T1000 (cell line): Measurements from ENCODE around the gene FOXP1.

Experiments
- DNase-seq: peaks from one replicate; lab custom pipeline; 2025; ENCODE audit warnings: mixed read lengths; lab: John Stamatoyannopoulos, UW

Gene FOXP1

DNA sequence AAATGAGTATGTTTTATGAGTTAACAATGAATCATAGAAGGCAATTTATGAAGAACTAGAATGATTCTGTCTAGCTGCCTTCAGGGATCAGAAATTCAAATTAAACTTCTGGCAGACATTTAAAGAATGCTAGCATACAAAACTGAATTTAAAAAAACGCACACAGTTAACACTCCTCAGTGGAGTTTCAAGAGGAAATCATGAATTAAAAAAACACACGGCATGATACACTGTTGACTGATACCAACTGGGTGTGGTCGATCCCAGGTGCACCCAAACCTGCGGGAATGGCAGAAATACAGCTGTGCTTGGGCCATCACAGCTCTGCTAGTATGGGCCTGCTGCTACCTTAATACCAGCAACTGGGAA, 526.0 kb downstream of the FOXP1 start:
- no peak for DNase-seq

DNA sequence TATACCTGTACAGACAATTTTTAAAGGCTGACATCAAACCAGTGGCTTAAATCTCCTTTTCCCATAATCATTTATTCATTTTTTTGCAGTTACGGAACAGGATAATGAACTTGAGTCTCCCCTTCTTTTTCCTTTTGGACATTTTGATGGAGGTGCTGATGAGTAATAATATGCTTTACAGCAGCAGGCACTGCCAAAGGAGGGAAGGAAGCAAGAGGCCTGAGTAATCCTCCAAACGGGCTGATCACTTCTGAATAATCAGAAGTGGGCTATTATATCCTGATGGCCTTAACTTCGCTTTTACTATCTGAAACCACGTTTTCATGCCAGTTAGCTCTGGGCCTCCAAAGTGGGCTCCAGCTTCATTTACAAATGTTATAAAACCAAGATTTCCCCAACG, 527.2 kb downstream of the FOXP1 start:
- DNase-seq: no peak

DNA sequence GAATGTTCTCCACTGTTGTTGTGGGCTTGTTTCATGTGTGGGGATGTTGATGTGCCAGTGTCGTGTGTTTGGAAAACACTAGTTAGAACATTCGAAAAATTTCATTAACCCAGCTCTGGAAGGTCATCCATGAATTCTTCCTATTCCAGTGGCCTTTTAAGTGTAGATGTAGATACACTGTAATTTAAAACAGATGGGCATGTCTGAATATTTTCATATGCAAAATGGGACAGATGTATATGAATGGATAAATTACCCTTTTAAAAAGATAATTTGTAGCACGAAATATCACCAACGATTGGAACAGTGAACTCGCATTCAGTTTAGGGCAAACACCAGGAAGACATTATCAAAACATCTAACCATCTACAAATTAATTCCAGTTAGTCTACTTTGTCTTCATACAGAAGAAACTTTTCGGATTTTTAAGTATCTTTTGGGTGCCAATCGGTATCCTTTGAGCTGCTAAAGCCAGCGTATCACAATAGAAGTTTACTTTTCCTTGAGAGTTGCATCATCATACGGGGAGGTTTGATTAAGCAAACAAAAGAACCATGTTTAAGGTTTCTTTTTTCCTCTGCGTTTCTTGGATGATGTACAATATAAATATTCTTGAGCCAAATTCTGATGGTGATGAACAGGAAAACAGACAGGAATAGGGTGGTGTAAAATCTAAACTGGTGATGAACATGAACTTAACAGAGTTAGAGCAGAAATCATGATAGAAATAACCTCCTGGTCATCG, 528.1 kb downstream of the FOXP1 start:
- no peak for DNase-seq

DNA sequence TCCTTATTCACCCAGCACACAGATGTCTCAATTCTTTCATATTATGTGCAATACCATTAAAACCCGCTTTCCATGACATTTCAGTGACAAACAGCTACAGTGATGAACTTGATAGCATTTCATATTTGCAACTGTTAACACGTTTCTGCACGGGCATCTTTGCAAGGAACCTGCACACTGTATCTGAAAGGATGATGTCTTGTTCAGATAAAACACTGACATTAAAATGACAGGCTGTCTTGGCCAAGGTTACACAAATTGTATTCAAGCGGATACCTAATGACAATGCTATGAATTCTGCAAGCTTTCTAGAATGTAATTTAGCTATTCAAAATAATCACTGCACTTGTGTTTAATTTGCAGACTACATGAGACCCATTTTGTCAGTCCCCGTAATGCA, 529.2 kb downstream of the FOXP1 start:
- DNase-seq: no peak

DNA sequence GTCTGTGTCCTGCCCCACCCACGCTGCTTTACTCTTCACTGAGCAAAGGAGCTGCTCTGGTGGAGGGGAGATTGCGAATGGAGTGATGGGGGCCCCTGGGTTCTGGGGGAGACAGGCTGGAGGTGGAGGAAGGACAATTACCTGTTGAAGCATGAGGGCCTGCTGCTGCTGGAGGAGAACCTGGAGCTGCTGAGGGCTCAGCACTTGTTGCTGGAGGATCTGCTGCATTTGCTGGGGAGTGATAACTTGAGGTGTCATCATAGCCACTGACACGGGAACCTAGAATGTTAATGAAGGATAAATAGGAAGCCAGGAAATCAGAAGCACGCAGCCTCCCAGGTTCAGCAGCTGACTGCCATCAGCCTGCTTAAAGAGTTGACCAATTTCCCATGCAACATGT, 530.0 kb downstream of the FOXP1 start:
- no peak for DNase-seq

DNA sequence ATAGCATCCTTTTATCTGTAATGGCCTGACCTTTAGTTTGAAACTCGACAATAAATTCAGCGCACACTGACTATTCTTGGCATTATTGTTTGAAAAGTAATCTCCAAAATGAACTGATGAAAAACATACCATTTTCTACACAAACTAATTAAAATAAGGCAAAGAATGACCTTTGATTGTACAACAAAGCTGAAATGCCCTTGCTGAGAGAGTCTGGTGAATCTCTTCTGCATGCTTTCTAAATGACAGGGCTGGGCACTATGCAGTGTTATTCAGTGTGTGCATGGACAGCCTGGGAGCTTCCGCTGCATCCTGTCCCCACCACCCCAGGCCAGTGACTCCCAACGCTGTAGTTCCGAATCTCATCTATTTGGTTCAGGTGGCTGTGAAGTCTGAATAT, 530.8 kb downstream of the FOXP1 start:
- DNase-seq: no peak

DNA sequence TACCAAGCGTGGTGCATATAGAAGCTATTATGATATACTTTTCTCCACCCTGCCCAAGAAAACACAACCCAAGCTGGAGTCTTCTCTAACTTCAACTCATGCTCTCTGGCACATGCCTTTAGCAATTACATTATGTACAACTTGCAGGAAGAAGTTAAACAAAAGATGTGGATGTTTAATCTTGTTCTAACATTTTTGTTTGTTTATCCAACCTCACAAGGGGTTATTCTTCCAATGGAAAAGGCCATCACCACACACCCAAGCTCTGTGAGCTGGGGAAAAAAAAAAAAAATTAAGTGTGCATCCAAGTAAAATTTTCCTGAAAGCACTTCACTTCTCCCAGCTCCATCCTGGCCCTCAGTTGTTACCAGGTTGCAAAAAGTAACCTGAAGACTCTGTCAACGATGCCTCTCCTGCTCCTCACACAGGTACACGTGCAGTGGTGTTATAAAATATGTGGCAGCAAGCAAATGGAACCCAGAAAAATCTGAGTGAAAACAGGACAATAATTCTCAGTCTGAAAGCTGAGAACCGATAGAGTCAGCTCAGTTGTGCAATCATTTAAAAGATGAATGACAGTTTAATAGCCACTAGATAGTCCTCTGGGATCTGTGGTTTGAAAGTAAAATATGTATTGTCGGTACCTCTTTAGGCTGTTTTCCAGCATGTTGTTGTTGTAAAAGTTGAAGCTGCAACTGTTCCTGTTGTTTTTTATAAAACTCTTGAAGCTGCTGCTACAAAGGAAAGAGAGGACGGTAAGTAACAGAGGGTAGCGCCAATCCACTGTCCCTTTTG, 531.4 kb downstream of the FOXP1 start:
- no peak for DNase-seq

DNA sequence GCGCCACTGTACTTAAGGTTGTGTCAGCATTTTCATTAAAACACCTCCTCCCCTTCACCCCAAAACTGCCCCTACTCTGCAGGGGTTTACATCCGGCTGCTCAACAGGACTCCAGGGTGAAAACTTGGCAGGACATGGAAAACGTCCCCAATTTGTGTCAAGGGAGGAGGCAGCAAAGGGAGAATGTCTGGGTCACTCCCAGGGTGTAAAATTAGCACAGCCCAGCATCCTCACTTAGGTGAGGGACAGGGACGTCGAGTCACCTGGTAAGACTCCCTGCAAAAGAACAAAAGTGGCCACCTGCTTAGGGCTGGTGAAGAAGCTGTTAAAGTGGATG, 532.3 kb downstream of the FOXP1 start:
- no peak for DNase-seq

DNA sequence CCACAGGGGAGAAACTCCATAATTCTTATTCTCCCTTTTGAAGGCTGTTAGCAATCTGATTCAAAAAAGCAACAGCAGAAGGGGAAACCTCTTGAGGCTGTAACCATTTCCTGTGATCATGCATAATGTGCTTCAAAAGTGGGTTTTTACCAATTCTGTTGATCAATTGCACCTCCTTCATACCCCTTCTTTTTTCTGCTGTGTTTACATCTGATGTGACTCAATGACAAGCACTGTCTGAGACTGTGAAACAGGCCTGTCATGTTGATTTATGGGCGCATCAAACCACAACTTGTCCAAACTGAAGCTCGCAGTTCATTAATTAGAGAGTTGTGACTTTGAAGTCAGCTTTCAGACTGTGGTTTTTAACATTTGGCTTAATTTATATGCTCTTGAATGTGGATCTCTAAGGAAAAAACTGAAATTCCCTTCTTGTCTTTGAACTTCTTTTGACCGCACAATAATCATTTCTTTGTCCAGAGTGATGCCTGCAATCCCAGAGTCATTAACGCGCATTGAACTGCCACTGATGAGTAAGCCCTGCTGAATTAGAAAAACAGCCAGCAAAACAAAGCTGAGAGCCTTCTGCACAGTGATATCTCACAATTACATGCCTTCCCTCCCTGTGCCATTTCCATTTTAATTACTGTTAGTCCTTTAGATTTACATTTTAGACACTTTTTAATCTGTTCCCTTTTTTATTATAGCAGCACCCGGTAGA, 532.8 kb downstream of the FOXP1 start:
- no peak for DNase-seq

DNA sequence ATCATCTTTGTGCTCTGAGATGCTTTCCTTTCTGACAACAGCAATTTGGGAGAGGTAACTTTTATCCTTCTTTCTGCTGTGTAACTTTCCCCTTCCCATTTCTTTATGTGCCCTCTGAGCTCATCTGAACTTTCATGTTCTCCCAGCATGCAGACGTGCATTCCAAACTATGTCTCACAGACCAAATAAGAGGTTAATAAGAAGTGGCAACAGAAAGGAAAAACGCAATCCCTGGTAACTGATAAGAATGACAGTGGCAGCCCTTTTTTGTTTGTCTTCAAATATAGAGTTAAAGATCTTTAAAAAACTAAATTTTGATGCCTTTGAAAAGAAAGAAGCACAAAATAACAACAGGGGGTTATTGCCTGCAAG, 533.4 kb downstream of the FOXP1 start:
- no peak for DNase-seq

DNA sequence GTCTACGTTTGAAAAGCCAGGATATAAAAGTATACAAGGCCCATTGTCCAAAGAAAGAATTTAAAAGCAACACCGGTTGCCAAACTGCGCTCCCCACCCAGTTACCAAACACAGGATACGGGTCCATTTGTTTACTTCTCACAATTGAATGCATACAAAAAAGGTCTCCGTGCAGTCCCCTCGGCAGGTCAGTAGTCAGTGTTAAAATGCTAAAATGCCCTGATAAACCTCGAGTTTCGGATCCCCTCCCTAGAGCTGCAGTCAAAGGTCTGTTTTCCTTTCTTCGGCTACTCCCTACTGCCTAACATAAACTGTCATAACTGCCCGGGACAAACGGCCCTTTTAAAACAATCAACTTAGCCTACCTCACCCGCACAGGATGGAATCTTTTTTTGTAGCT, 534.6 kb downstream of the FOXP1 start:
- no peak for DNase-seq

DNA sequence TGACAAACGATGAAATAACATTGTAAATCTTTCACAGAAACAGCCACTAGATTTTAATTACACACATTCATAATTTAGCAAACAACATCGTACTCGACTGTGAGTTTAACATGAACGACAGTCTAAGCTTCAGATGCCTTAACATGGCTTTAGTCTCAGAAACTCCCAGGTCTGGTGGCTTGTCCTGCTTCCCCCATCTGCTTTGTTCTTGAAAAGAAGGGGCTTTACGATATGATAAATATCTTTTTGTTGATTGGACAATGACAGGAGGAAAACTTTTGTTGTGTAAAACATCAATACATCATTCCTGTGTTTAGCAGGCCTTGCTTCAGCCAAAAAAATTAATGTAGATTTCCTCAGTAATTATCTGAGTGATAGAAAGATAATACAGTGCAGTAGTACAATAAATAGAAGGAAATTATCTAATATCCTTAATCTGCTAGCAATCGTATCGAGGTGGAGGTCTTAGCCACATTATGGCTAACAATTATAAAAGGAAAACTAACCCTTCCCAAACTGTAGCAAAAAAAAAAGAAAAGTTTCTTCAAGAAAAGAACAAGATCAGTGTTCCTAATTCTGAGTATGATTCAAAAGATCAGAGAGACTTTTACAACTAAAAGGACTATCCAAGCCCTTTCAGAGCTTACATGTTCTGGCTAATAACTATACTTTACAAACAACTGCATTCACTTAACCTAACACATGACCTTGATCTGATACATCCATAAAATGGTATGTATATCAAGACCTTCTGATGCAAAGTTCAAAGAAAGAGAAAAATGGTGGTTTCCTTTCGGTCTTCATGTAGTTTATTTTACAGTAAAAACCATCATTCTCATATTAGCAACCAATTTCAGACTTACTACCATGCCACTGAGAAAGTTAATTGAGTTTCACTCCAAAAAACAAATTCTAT, 535.7 kb downstream of the FOXP1 start:
- no peak for DNase-seq

DNA sequence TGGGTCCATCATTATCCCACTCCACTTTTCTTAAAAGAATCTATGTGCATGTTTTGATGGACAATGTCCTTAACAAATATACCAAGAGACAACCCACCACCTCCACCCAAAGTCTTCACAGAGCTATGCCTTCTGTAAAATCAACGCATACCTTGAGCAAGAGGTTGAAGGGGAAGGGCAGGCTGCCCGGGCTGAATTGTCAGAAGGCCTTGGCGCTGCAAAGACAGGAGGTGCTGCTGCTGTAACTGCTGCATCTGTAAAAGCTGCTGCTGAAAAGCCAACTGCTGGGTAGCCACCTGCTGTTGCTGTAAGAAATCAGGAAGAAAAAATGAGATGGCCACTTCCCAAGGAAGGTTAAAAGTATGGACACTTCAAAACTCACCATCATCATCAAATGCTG, 536.7 kb downstream of the FOXP1 start:
- DNase-seq: no peak

DNA sequence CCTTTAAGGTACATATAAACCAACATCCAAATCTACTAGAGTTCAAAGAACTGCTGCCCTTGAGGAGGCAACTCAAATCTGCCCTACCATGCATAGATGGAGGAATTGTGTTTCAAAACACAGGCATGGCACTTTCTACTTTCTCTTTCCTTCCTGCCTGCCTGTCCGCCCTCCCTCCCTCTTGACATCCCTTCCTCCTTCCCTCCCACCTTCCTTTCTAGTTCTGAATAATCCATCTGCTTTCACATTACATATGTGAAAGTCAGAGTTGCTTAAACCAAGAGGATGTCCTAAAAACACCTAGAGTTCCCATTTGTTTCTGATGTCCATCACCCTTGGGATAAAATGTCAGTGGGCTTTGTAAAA, 537.6 kb downstream of the FOXP1 start:
- DNase-seq: no peak

DNA sequence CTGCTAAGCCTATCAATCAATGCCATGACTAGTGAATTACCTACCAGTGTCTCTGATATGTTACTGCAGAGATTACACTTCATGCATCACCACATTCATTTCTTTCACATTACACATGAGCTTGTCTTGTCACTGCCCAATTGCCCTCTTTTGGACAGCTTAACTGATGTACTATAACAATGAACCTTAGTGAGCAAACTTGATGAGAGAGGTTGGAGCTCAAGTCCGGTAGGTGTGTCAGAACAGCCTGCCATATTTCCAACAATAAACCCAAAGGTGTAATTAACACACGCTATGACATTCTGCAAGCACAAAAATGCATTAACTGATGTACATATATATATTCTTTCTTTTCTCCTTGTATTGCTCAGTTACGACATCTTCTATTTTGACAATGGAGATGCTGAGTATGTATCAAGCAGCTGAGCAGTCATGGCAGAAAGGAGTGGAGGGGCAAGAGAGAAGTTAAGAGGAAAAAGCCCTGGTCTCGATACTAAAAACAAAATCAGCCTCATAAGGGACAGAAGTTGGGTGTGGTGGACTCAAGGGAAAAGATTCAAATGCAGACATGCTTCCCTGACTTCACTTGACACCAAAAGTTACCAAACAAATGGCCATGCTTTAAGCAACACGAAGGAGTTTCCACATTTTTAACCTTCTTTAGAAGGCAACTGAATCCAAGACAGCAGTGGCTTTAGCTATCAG, 538.2 kb downstream of the FOXP1 start:
- DNase-seq: no peak

DNA sequence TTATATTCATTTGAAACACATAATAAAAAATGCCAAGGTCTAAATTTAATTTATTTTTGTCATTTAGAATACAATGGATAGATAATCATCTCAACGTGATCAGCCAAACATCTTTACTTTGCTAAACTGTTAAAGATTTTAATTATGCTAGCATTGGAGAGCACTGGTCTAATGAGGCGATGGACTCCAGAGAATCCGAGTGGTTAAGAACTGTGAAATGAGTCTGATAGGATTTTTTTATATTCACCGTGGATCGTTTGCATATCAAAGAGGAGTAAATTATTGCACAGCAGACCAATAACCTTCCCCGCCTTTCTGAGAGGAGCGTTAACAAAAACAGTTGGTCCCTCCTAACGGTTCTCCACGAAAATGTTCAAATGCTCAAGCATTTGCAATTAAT, 540.8 kb downstream of the FOXP1 start:
- no peak for DNase-seq

DNA sequence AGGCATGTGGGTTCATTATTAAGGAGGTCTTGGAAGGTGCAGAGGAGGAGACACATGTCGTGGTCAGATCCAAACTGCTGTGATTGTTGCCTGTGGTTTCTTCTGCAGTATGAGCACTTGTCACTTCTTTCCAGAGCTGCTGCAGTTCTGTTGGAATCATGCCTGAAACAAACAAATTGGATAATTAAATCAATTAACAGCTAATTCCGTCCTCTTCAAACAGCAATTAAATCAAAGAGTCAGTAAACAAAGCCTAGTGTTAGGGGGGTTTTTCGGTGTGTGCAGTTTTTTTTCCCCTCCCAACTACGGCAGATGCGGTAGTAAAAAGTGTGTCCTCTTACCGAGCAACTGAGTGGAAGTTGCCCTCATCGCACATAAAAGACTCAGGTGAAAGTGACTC, 542.2 kb downstream of the FOXP1 start:
- DNase-seq: no peak

DNA sequence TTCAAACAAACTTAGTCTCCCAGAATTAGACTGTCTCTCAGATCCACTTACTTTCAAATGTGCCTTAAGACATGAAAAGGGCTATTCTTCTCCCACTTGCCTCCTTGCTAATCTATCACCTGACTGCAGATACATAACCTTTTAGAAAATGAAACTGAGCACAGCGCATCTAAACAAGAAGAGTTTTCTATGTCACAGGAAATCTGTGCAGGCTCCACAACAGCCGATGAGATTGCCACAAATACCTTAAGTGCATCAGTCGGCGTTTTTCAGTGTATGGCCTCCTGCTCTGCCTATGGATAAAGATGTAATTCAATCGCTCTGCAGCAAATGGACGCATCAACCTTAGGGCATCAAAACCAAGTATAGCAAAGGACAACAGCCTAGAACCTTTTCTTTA, 544.2 kb downstream of the FOXP1 start:
- DNase-seq: no peak

DNA sequence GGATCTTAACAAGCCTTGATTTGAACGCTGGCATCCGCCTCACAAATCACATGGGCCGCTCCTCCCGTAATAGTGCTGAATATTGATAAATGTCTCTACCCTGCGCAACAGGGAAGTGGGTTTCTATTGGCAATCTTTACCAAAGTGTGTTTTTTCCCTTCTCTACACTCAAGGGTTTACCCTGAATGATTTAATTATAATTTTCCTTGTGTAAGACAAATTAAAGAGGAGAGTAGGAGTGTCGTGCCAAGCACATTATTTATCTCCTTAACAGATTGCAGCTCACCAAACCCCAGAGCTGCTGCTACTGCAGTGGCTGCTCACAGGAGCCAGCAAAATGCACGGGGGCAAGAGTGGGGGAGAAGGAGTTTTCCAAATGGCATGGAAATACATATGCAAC, 545.8 kb downstream of the FOXP1 start:
- no peak for DNase-seq

DNA sequence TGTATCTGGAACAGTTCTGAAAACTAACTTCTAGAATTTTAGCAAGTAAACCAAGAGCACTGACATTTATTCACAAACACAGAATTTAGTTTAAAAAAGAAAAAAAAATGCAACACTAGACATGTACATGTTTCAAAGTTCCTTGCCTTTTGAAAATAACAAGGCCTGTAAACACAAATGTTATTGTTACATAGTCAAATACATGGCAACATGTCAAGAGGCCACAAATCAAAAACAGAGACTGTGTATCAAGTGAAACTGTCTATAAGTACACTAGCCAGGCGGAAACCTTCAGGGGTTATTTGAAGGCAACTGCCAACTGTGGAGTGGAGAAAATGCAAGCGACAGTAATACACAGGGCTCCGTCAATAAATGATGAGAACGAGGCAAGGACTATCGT, 547.6 kb downstream of the FOXP1 start:
- no peak for DNase-seq

DNA sequence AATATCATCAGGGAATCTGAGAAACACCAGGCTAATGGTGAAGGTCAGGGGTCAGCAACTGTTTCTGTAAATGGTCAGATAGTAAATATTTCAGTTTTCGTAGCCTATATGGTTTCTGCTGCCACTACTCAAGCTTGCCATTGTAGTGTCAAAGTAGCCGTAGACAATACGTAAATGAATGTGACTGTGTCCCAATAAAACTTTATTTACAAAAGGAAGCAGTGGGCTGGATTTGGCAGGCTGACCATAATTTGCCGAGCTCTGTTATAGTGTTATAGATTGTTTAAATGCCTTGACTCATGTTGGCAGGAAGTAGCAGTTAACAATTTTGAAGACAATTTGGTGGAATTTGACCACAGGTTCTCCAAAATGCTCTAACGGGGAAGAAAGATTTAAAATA, 548.2 kb downstream of the FOXP1 start:
- no peak for DNase-seq
